ENCODE measurements around the gene DLG2. TPM values are rescaled to one million over a fixed set of nuclear protein-coding genes. Genes with fewer than 3 reads are reported as not detected.

Gene DLG2
- total and polyA plus RNA-seq, 2 donors (not counting 3 experiments of a cell fraction or from before 2014, with no cell fraction given): 0.15 to 1.1 TPM

GRCh38 chr11:83572581-83573496 is 2054.3 kb downstream of the DLG2 start:
- no peaks in the 10 kb centered on the region for H3K9me3 ChIP-seq (replicated peaks; ENCODE audit: control insufficient read depth, insufficient read depth, low read length)
- no peaks in the 10 kb centered on the region for H3K79me2 ChIP-seq (ENCODE audit: control insufficient read depth, insufficient read depth, low read length)
- TF ChIP-seq CTCF (IDR thresholded peaks at IDR 0.05; ENCODE audit: extremely low read depth in 1 of 2, insufficient read depth in 1 of 2, low read depth in 1 of 2, low read length in 2 of 2) (no peak), MYC (IDR thresholded peaks at IDR 0.05; ENCODE audit: low read depth, low read length) (no peak), POLR2AphosphoS5 (IDR thresholded peaks at IDR 0.05; ENCODE audit: insufficient read depth, low read depth, low read length) (no peak), JUN (IDR thresholded peaks at IDR 0.05; ENCODE audit: borderline replicate concordance, insufficient read depth, insufficient read length, low read depth) (no peak), GATA2 (IDR thresholded peaks at IDR 0.05; ENCODE audit: insufficient read depth, insufficient read length, low read depth, low read length) (no peak), MAX (IDR thresholded peaks at IDR 0.05; ENCODE audit: insufficient read depth, insufficient read length) (no peak), FOS (IDR thresholded peaks at IDR 0.05; ENCODE audit: borderline replicate concordance, insufficient read depth, low read length) (no peak), POLR2A (IDR thresholded peaks at IDR 0.05; ENCODE audit: low read depth, low read length) (no peak), EZH2 (IDR thresholded peaks at IDR 0.05; ENCODE audit: borderline replicate concordance, low read depth, low read length, severe bottlenecking) (no peak)
- ChIA-PET POLR2A (no interaction called here), CTCF (no interaction called here)
- H4K20me1 ChIP-seq (replicated peaks; ENCODE audit: control insufficient read depth, extremely low read depth, insufficient read depth, low read length): no peaks in the 10 kb centered on the region
- no peak overlapping the region for H2AFZ ChIP-seq (ENCODE audit: low read depth, low read length)
- no peaks in the 10 kb centered on the region for H3K9me1 ChIP-seq (replicated peaks; ENCODE audit: control insufficient read depth, extremely low read depth, insufficient read depth, low read length)
- no peaks in the 10 kb centered on the region for H3K27me3 ChIP-seq (ENCODE audit: control insufficient read depth in 2 of 2, insufficient read depth in 2 of 2, low read length in 2 of 2)
- no peak overlapping the region for H3K4me2 ChIP-seq (ENCODE audit: insufficient read depth, low read length)
- BruUV-seq (replicated peaks): no TSS peak
- intact Hi-C loops (cut with micrococcal nuclease): loop anchor here (5.0 kb wide), 1 partner anchor 96 kb away; no protein-coding TSS in a partner anchor
- no peak overlapping the region for H3K27ac ChIP-seq (ENCODE audit: insufficient read depth, low read depth, low read length)
- H3K36me3 ChIP-seq (ENCODE audit: control insufficient read depth in 2 of 2, extremely low read depth in 1 of 2, insufficient read depth in 2 of 2, low read length in 2 of 2): no peaks in the 10 kb centered on the region
- H3K9ac ChIP-seq (replicated peaks; ENCODE audit: extremely low read depth, insufficient read depth, low read length): no peak overlapping the region
- H3K4me3 ChIP-seq (replicated peaks in 1 of 3; ENCODE audit: insufficient read depth in 1 of 3, low read depth in 1 of 3, low read length in 3 of 3): no peak overlapping the region
- no peaks in the 10 kb centered on the region for H3K4me1 ChIP-seq (ENCODE audit: control insufficient read depth, extremely low read depth, insufficient read depth, low read length)
- DNase-seq (ENCODE audit: low read depth, low spot score) (no peak), FAIRE-seq (no peak)
- dilution Hi-C loops (cut with MboI; ENCODE audit: extremely low pct_ligation_motif_present, low sequenced_read_pairs): no loop called here
